Right lobe of liver (tissue), 6 donors: ENCODE measurements around the gene JAZF1. TPM values are rescaled to one million over a fixed set of nuclear protein-coding genes. Genes with fewer than 3 reads are reported as not detected.
A peak's percentile ranks its signal among the peaks of the same experiment; 100 is the strongest.

ENCODE experiments used
- ATAC-seq, 4 donors: fragments of 200-7000 bp; cut with Tn5 transposase; one replicate each; pipeline ENCODE4 v1.9.1; 2020; ENCODE audit warnings: mild to moderate bottlenecking in 4 of 4, moderate library complexity in 4 of 4
- DNase-seq, 3 donors: peaks; one replicate each; pipeline ENCODE4 v3.0.0-alpha.2; 2020
- H3K27ac ChIP-seq, 3 donors: fragments of 200-600 bp; one replicate each; pipeline ENCODE4 v1.8.0; 2022
- H3K27me3 ChIP-seq, 2 donors: fragments of 200-600 bp; one replicate each; pipeline ENCODE4 v1.8.0; 2022
- H3K36me3 ChIP-seq, 4 donors: fragments of 200-600 bp; sonication (generic) in 1 of 4; one replicate each; pipeline versions ENCODE4 v1.5.1 to v1.8.0; 2017 to 2022; ENCODE audit warnings: control low read depth in 1 of 4
- H3K4me1 ChIP-seq, 4 donors: fragments of 200-600 bp; sonication (generic) in 1 of 4; one replicate each; pipeline versions ENCODE4 v1.5.1 to v1.8.0; 2017 to 2022; ENCODE audit warnings: control low read depth in 1 of 4
- H3K4me3 ChIP-seq, 3 donors: fragments of 200-600 bp; one replicate each; pipeline ENCODE4 v1.8.0; 2022
- H3K9me3 ChIP-seq, 4 donors: fragments of 200-600 bp; sonication (generic) in 1 of 4; one replicate each; pipeline versions ENCODE4 v1.5.1 to v1.8.0; 2017 to 2022; ENCODE audit warnings: control low read depth in 1 of 4
- POLR2A ChIP-seq: fragments of 450-650 bp; IDR thresholded peaks from one replicate; pipeline ENCODE4 v1.6.1; 2017; ENCODE audit warnings: antibody characterized with exemption, mild to moderate bottlenecking
- whole genome bisulfite sequencing: methylation state at CpG from one replicate; pipeline ENCODE4 v1.1.6; 2018; ENCODE audit warnings: low coverage, low lambda C conversion rate; ENCODE audit not compliant: insufficient coverage; ENCODE audit errors: missing lambda C conversion rate; 5-methylcytosine and 5-hydroxymethylcytosine counted together
- intact Hi-C, 2 donors: fragments of 100-400 bp; cut with DNase I; formaldehyde crosslinking; loops; one replicate each; pipeline versions ENCODE4 v1.11.2 to v1.14.1; 2022
- total RNA-seq, 6 experiments: library from RNA; depleted of rRNA in 2 of 6; stranded (reverse); fragments of >200 nt in 2 of 6; fragmentation: NEBNext Ultra II Directional in 3 of 6; extraction: Animal tissue kit (Norgen Biotek cat#: 25700) in 3 of 6; gene quantifications; one replicate each; pipeline versions ENCODE4 v1.1.0 to v1.2.4, GENCODE V29; 2016 to 2023
- TF ChIP-seq, protein P1 (sequence below), 4 donors: fragments of 200-600 bp in 3 of 4; fragments of 450-650 bp in 1 of 4; IDR thresholded peaks; one replicate each; pipeline versions ENCODE4 v1.5.1 to v1.8.0; 2016 to 2022; ENCODE audit warnings: antibody characterized with exemption in 4 of 4, mild to moderate bottlenecking in 2 of 4
- donor health status: DM: no; HTN: yes; CAD: no.
- donor health status: DM: no; HTN: no; CAD: no.
- donor health status: DM: no; HTN: no; CAD: no.
- donor health status: DM: no; HTN: yes; CAD: no.
- donor health status: DM: no; HTN: yes; CAD: no.

JAZF1 gene
- total RNA-seq, 6 experiments from 2014 or later = 4.8 to 20.9 (median 6.9) TPM

DNA sequence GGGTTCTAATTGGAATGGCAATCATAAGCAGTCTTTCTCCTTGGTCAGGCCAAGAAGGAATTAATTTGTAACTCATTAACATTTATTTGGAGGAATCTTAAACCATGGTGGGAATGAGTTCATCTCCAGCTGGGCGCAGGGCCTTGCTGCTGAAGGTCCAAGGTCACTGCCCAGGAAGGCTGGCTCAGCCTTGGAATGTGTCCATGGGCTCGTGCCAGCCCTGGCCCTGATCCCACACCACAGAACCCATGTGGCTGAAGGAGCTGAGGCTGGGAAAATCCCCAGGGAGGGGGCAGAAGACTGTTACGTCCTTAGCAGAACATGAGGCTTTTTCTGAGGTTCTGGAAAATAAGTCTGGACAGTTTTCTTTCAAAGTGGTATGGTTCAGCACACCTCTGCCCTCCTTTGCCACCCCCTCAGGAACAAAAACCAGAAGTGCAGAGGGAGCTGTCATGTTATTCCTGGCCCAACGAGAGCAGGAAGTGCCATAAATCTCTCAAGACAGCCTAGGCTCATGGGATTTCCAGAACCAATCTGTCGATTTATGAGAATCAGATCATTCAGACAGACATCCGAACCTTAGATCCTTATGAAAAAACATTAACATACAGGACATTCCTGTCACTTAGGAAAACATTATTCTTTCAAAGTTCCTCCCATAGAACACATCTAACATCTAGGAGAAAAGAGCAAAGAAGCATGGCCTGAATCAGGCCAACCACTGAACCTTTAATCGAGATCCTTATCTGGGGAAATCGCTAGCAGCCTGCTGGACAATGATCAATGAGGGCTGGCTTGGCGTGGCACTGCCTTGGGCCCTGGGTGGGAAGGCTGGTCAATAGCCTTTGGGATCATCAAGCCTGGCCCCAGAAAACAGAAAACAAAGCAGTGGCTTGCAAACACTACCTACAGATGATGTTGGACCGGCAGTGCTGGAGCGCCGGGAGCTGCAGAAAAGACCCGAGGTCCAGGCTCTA, 306.3 kb downstream of the JAZF1 start:
- WGBS = 32% methylated on average over 9 of the region's 13 CpGs
- Histone ChIP-seq H3K27ac (peak overlapping the region in 1 of 3 donors; percentile 30), H3K27me3 (no peaks in the 10 kb centered on the region), H3K4me1 (peaks cover 0 to 22% (median 4%) of the 10 kb centered on the region in 4 donors), H3K4me3 (no peak overlapping the region), H3K9me3 (no peaks in the 10 kb centered on the region), H3K36me3 (no peaks in the 10 kb centered on the region)
- intact Hi-C loops = no loop called here
- TF ChIP-seq POLR2A = no peak
- TF ChIP-seq, protein P1, sequence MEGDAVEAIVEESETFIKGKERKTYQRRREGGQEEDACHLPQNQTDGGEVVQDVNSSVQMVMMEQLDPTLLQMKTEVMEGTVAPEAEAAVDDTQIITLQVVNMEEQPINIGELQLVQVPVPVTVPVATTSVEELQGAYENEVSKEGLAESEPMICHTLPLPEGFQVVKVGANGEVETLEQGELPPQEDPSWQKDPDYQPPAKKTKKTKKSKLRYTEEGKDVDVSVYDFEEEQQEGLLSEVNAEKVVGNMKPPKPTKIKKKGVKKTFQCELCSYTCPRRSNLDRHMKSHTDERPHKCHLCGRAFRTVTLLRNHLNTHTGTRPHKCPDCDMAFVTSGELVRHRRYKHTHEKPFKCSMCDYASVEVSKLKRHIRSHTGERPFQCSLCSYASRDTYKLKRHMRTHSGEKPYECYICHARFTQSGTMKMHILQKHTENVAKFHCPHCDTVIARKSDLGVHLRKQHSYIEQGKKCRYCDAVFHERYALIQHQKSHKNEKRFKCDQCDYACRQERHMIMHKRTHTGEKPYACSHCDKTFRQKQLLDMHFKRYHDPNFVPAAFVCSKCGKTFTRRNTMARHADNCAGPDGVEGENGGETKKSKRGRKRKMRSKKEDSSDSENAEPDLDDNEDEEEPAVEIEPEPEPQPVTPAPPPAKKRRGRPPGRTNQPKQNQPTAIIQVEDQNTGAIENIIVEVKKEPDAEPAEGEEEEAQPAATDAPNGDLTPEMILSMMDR (IDR thresholded peaks at IDR 0.05) = no peak
- peak; percentile 70 to 88 (median 87) for DNase-seq
- ATAC-seq = peak; percentile 88 to 94 (median 93)

DNA sequence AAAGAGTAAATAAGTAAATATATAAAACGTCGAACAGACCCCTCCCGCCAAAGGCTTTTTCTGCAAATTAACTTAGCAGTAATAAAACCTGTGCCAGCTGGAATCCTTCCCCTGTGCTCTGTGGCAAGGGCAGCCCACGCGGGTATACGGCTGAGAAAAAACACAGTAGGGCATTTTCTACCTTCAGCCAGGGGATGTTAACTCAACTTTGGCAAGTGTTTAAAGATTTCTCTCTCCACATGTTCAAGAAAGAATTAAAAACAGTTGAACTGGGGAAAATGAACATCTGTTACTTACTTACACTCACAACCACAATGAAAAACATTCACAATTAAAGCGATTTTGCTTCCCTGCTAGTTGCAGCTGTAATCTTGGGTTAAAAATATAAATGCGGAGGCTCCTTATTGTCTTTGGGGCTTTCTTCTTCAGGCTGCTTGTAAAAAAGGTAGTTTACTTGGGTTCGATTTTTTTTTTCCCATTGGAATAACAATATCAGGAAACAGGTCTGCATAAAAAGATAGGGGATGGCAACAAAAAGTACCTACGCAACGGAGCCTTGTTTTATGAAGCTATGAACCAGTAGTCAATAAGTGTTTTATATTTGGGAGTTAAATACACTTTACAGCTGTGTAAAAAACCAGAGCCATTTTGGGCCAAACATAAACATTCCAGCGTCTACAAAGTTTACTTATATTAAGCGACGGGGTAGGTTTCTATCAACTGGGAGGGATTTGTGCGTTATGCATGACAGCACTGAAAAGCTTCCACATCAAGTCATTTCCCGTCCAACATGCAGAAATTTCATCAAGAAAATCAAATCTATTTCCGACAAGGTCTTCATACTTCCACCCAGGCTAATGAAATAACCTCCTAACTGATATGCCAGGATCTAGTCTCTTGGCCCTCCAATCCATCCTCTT, 308.0 kb downstream of the JAZF1 start:
- H3K36me3 ChIP-seq = no peaks in the 10 kb centered on the region
- no peak for TF ChIP-seq POLR2A
- TF ChIP-seq, protein P1 (IDR thresholded peaks at IDR 0.05) = no peak
- 63% methylated on average over 17 of the region's 17 CpGs for WGBS
- no peak overlapping the region for H3K4me3 ChIP-seq
- no peak overlapping the region for H3K27ac ChIP-seq
- intact Hi-C loops = no loop called here
- H3K27me3 ChIP-seq = no peaks in the 10 kb centered on the region
- ATAC-seq (no peak), DNase-seq (no peak)
- peaks cover 0 to 22% (median 4%) of the 10 kb centered on the region in 4 donors for H3K4me1 ChIP-seq
- no peaks in the 10 kb centered on the region for H3K9me3 ChIP-seq

DNA sequence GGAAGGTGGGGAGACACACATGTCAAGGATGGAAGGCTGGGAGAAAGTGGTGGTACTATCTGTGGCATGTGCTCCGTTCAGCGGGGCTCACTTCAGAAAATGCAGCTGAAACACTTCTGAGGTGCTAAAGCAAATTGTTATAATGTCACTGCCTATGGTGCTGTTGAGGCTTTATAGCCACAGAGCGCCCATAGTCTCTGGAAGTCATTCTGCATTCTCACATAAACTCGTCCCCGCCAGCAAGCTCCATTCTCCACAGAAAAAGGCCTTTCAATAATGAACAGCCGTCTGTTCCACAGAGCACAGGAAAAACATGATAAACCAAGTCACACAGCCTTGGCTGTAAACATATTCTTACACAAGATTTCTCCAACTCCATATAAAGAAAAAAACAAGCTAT, 308.7 kb downstream of the JAZF1 start:
- TF ChIP-seq POLR2A = no peak
- TF ChIP-seq, protein P1 (IDR thresholded peaks at IDR 0.05) = no peak
- Histone ChIP-seq H3K9me3 (no peaks in the 10 kb centered on the region), H3K27ac (no peak overlapping the region), H3K4me1 (peaks cover 0 to 22% (median 4%) of the 10 kb centered on the region in 4 donors), H3K36me3 (no peaks in the 10 kb centered on the region), H3K27me3 (no peaks in the 10 kb centered on the region), H3K4me3 (no peak overlapping the region)
- WGBS = 79% methylated on average over 3 of the region's 6 CpGs
- ATAC-seq = no peak
- intact Hi-C loops = no loop called here
- DNase-seq = no peak

DNA sequence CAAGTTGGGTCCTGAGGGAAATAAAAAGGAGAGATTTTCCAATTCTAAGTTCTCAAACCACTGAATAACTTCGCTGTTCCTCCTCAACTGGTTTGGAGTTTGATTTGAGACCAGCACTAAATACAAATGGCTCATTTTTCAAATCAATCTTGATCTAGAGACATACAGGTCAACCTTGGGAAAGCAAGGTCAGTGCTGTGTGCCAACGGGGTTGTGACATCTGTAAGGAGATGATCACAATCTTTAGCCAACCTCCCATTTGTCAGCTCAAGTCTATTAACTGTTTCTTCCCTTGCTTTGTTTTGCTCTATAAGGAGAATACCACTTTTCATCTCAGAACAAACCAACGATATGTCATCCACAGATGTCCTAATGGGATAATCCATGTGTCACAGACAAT, 309.5 kb downstream of the JAZF1 start:
- TF ChIP-seq POLR2A = no peak
- TF ChIP-seq, protein P1 (IDR thresholded peaks at IDR 0.05) = no peak
- ATAC-seq = no peak
- H3K27me3 ChIP-seq = no peaks in the 10 kb centered on the region
- intact Hi-C loops = no loop called here
- WGBS = 79% methylated on average over 3 of the region's 3 CpGs
- H3K36me3 ChIP-seq = no peaks in the 10 kb centered on the region
- H3K4me3 ChIP-seq = no peak overlapping the region
- no peak overlapping the region for H3K27ac ChIP-seq
- no peaks in the 10 kb centered on the region for H3K9me3 ChIP-seq
- H3K4me1 ChIP-seq = peaks cover 0 to 22% (median 4%) of the 10 kb centered on the region in 4 donors
- no peak for DNase-seq
